Adrenal gland (tissue), 5 donors: ENCODE data around the gene ALB.

ENCODE experiments used
- POLR2A ChIP-seq, 2 donors: fragments of 450-650 bp; IDR thresholded peaks; one replicate each; pipeline ENCODE4 v1.6.1; 2017; ENCODE audit warnings: antibody characterized with exemption in 2 of 2, mild to moderate bottlenecking in 2 of 2, moderate library complexity in 1 of 2
- TF ChIP-seq, protein P1 (sequence below), 6 experiments: fragments of 450-650 bp in 4 of 6; fragments of 200-600 bp in 2 of 6; sonication (generic) in 1 of 6; IDR thresholded peaks; 1 replicate in 5 of 6; 2 replicates in 1 of 6; pipeline versions ENCODE4 v1.5.1 to v1.8.0; 2016 to 2021; ENCODE audit warnings: antibody characterized with exemption in 6 of 6, mild to moderate bottlenecking in 2 of 6, moderate library complexity in 1 of 6
- donor health status: DM: no; HTN: no; CAD: no.

DNA sequence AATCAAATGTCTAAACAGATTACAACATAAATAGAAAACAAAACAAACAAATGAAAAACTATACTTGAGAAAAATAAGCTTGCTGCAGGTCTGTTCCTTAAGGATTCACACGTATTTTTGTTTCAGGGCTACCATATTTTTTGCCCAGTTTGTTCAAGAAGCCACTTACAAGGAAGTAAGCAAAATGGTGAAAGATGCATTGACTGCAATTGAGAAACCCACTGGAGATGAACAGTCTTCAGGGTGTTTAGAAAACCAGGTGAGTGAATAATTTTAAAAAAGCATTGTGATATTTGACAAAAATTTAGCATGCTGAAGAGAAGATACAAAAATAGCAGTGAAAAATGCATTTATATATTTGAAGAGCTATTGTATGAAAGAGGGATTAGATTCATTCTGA, 34.0 kb downstream of the ALB start:
- TF ChIP-seq, protein P1, sequence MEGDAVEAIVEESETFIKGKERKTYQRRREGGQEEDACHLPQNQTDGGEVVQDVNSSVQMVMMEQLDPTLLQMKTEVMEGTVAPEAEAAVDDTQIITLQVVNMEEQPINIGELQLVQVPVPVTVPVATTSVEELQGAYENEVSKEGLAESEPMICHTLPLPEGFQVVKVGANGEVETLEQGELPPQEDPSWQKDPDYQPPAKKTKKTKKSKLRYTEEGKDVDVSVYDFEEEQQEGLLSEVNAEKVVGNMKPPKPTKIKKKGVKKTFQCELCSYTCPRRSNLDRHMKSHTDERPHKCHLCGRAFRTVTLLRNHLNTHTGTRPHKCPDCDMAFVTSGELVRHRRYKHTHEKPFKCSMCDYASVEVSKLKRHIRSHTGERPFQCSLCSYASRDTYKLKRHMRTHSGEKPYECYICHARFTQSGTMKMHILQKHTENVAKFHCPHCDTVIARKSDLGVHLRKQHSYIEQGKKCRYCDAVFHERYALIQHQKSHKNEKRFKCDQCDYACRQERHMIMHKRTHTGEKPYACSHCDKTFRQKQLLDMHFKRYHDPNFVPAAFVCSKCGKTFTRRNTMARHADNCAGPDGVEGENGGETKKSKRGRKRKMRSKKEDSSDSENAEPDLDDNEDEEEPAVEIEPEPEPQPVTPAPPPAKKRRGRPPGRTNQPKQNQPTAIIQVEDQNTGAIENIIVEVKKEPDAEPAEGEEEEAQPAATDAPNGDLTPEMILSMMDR (IDR thresholded peaks at IDR 0.05), result no peak
- no peak for TF ChIP-seq POLR2A (IDR thresholded peaks at IDR 0.05)
